Neural cell (in vitro differentiated cells): Measurements from ENCODE around the gene RIBC2. TPM values are rescaled to one million over a fixed set of nuclear protein-coding genes. Genes with fewer than 3 reads are reported as not detected.
"Not testable (repeated sequence)": the region's sequence is repeated elsewhere in the genome, so short reads cannot be mapped to it uniquely, and the experiment has no call there.

ENCODE experiments used
- H2AFZ ChIP-seq: fragments of 200-600, 300-800 bp; sonication (generic), shearing (Covaris generic); 2 replicates; pipeline ENCODE4 v1.6.0; 2014; ENCODE audit warnings: low read depth, mild to moderate bottlenecking, antibody characterized with exemption, low read length, moderate library complexity
- H3F3A ChIP-seq: fragments of 200-600 bp; shearing (Covaris generic); 2 replicates; pipeline ENCODE4 v1.6.1; 2016; ENCODE audit warnings: mild to moderate bottlenecking, moderate library complexity, mixed read lengths, antibody characterized with exemption, low read length; ENCODE audit not compliant: insufficient read depth, poor library complexity, severe bottlenecking
- H3K27ac ChIP-seq: fragments of 200-600, 300-800 bp; sonication (generic), shearing (Covaris generic); 2 replicates; pipeline ENCODE4 v1.5.1; 2014; ENCODE audit warnings: mild to moderate bottlenecking, low read length, moderate library complexity
- H3K27me3 ChIP-seq: fragments of 300-800, 200-600 bp; sonication (generic), shearing (Covaris generic); 2 replicates; pipeline ENCODE4 v1.6.0; 2014; ENCODE audit warnings: mild to moderate bottlenecking, low read depth, low read length, moderate library complexity; ENCODE audit not compliant: insufficient read depth
- H3K36me3 ChIP-seq: fragments of 300-800, 200-600 bp; sonication (generic), shearing (Covaris generic); 2 replicates; pipeline ENCODE4 v1.5.1; 2014; ENCODE audit warnings: mild to moderate bottlenecking, antibody characterized with exemption, low read length, moderate library complexity; ENCODE audit not compliant: insufficient read depth
- H3K4me2 ChIP-seq: fragments of 300-800, 200-600 bp; sonication (generic), shearing (Covaris generic); 2 replicates; pipeline ENCODE4 v1.6.0; 2014; ENCODE audit warnings: mild to moderate bottlenecking, low read length
- H3K4me3 ChIP-seq: fragments of 300-800, 200-600 bp; sonication (generic), shearing (Covaris generic); 2 replicates; pipeline ENCODE4 v1.5.1; 2014; ENCODE audit warnings: mild to moderate bottlenecking, low read length, moderate library complexity
- H3K79me2 ChIP-seq: fragments of 200-600 bp; shearing (Covaris generic); replicated peaks from 2 replicates; pipeline ENCODE4 v1.6.0; 2014; ENCODE audit warnings: mild to moderate bottlenecking, low read length, moderate library complexity; ENCODE audit not compliant: insufficient read depth
- H3K9ac ChIP-seq: fragments of 300-800, 200-600 bp; sonication (generic), shearing (Covaris generic); 2 replicates; pipeline ENCODE4 v1.6.1; 2016; ENCODE audit warnings: mild to moderate bottlenecking, low read length, mixed read lengths
- H3K9me2 ChIP-seq: fragments of 200-600 bp; shearing (Covaris generic); 2 replicates; pipeline ENCODE4 v1.6.1; 2016; ENCODE audit warnings: mild to moderate bottlenecking, low read length, mixed read lengths; ENCODE audit not compliant: insufficient read depth
- H3K9me3 ChIP-seq: fragments of 200-600, 300-800 bp; sonication (generic), shearing (Covaris generic); 2 replicates; pipeline ENCODE4 v1.6.1; 2016; ENCODE audit warnings: mild to moderate bottlenecking, mixed run types, low read length, moderate library complexity, mixed read lengths
- H4K20me1 ChIP-seq: fragments of 200-600 bp; shearing (Covaris generic); 2 replicates; pipeline ENCODE4 v1.6.1; 2016; ENCODE audit warnings: mild to moderate bottlenecking, mixed run types; ENCODE audit not compliant: insufficient read depth
- CTCF ChIP-seq: fragments of 450-650 bp; IDR thresholded peaks from 2 replicates; pipeline ENCODE4 v1.5.1; 2014; ENCODE audit warnings: antibody characterized with exemption, mild to moderate bottlenecking, moderate library complexity; ENCODE audit not compliant: poor library complexity, severe bottlenecking
- EP300 ChIP-seq: fragments of 450-650 bp; conservative IDR thresholded peaks from 2 replicates; pipeline ENCODE4 v1.6.1; 2014; ENCODE audit warnings: antibody characterized with exemption, mild to moderate bottlenecking, moderate library complexity; ENCODE audit not compliant: poor library complexity, severe bottlenecking
- EZH2 ChIP-seq: fragments of 200-600, 300-800 bp; shearing (Covaris generic), sonication (generic); IDR thresholded peaks from 2 replicates; pipeline ENCODE4 v1.6.1; 2014; ENCODE audit warnings: antibody characterized with exemption, low read length, borderline replicate concordance, mild to moderate bottlenecking; ENCODE audit not compliant: insufficient read depth, poor library complexity, severe bottlenecking
- MXI1 ChIP-seq: fragments of 450-650 bp; conservative IDR thresholded peaks from 2 replicates; pipeline ENCODE4 v1.6.1; 2014; ENCODE audit warnings: antibody characterized with exemption, mild to moderate bottlenecking; ENCODE audit not compliant: poor library complexity, severe bottlenecking
- POLR2AphosphoS5 ChIP-seq: IDR thresholded peaks from 2 replicates; pipeline ENCODE4 v1.6.1; 2012
- RAD21 ChIP-seq: fragments of 450-650 bp; conservative IDR thresholded peaks from 2 replicates; pipeline ENCODE4 v1.6.1; 2014; ENCODE audit warnings: antibody characterized with exemption, mild to moderate bottlenecking, moderate library complexity
- REST ChIP-seq: IDR thresholded peaks from 2 replicates; pipeline ENCODE4 v1.6.1; 2012; ENCODE audit warnings: borderline replicate concordance
- SMC3 ChIP-seq: fragments of 450-650 bp; conservative IDR thresholded peaks from 2 replicates; pipeline ENCODE4 v1.6.1; 2014; ENCODE audit warnings: antibody characterized with exemption, mild to moderate bottlenecking, moderate library complexity; ENCODE audit not compliant: poor library complexity
- TAF1 ChIP-seq: IDR thresholded peaks from 2 replicates; pipeline ENCODE4 v1.6.1; 2012; ENCODE audit warnings: low read depth
- polyA plus RNA-seq: library from polyadenylated mRNA; depleted of rRNA; stranded (reverse); fragments of >200 nt; gene quantifications from 2 replicates; pipeline ENCODE4 v1.2.3, GENCODE V29; 2014

The RIBC2 gene
- polyA plus RNA-seq, 1 donor from 2014 or later: not detected

- not testable (repeated sequence) for H4K20me1 ChIP-seq, H3F3A ChIP-seq, H3K9me3 ChIP-seq, H3K27me3 ChIP-seq, H3K27ac ChIP-seq, H3K9me2 ChIP-seq, H3K4me2 ChIP-seq, H3K4me3 ChIP-seq, H3K9ac ChIP-seq, H2AFZ ChIP-seq, H3K36me3 ChIP-seq, H3K79me2 ChIP-seq
Observed at GRCh38 chr22:45440688-45441087, 27.2 kb downstream of the RIBC2 start.

GRCh38 chr22:45441138-45441537 is 27.6 kb downstream of the RIBC2 start:
- Histone ChIP-seq H2AFZ (no peak overlapping the region), H3K79me2 (no peaks in the 10 kb centered on the region), H3F3A (no peaks in the 10 kb centered on the region), H3K9me2 (no peaks in the 10 kb centered on the region), H3K9ac (no peak overlapping the region), H3K36me3 (no peaks in the 10 kb centered on the region), H3K9me3 (no peaks in the 10 kb centered on the region), H3K27ac (no peak overlapping the region), H4K20me1 (no peaks in the 10 kb centered on the region), H3K4me3 (no peak overlapping the region), H3K4me2 (no peak overlapping the region), H3K27me3 (no peaks in the 10 kb centered on the region)
- TF ChIP-seq MXI1 (no peak), REST (no peak), TAF1 (no peak), CTCF (peak; percentile 39), SMC3 (peak; percentile 53), EP300 (no peak), RAD21 (no peak), POLR2AphosphoS5 (no peak), EZH2 (no peak)

GRCh38 chr22:45442116-45442515 is 28.6 kb downstream of the RIBC2 start:
- H3K9ac ChIP-seq: no peak overlapping the region
- H3K9me3 ChIP-seq: no peaks in the 10 kb centered on the region
- no peaks in the 10 kb centered on the region for H3F3A ChIP-seq
- H2AFZ ChIP-seq: no peak overlapping the region
- H3K9me2 ChIP-seq: no peaks in the 10 kb centered on the region
- no peak overlapping the region for H3K4me2 ChIP-seq
- H3K27me3 ChIP-seq: no peaks in the 10 kb centered on the region
- H3K36me3 ChIP-seq: no peaks in the 10 kb centered on the region
- H4K20me1 ChIP-seq: no peaks in the 10 kb centered on the region
- no peak overlapping the region for H3K4me3 ChIP-seq
- H3K79me2 ChIP-seq: no peaks in the 10 kb centered on the region
- H3K27ac ChIP-seq: no peak overlapping the region
- TF ChIP-seq RAD21 (no peak), EP300 (no peak), EZH2 (no peak), MXI1 (no peak), TAF1 (no peak), POLR2AphosphoS5 (no peak), REST (no peak), SMC3 (no peak), CTCF (no peak)
